ENCODE results near the gene INTS3. TPM values are rescaled to one million over a fixed set of nuclear protein-coding genes. Genes with fewer than 3 reads are reported as not detected.

The INTS3 gene, protein sequence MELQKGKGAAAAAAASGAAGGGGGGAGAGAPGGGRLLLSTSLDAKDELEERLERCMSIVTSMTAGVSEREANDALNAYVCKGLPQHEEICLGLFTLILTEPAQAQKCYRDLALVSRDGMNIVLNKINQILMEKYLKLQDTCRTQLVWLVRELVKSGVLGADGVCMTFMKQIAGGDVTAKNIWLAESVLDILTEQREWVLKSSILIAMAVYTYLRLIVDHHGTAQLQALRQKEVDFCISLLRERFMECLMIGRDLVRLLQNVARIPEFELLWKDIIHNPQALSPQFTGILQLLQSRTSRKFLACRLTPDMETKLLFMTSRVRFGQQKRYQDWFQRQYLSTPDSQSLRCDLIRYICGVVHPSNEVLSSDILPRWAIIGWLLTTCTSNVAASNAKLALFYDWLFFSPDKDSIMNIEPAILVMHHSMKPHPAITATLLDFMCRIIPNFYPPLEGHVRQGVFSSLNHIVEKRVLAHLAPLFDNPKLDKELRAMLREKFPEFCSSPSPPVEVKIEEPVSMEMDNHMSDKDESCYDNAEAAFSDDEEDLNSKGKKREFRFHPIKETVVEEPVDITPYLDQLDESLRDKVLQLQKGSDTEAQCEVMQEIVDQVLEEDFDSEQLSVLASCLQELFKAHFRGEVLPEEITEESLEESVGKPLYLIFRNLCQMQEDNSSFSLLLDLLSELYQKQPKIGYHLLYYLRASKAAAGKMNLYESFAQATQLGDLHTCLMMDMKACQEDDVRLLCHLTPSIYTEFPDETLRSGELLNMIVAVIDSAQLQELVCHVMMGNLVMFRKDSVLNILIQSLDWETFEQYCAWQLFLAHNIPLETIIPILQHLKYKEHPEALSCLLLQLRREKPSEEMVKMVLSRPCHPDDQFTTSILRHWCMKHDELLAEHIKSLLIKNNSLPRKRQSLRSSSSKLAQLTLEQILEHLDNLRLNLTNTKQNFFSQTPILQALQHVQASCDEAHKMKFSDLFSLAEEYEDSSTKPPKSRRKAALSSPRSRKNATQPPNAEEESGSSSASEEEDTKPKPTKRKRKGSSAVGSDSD
- 56.7 TPM for total RNA-seq (ENCODE audit: unreplicated experiment)
- long read RNA-seq, full-length matches to known transcripts, result 1 of 2 reads
- long read RNA-seq, partial matches to known transcripts, result 1 of 2 reads
- long read RNA-seq, other reads (novel, unspliced or antisense), result 0 of 2 reads

DNA sequence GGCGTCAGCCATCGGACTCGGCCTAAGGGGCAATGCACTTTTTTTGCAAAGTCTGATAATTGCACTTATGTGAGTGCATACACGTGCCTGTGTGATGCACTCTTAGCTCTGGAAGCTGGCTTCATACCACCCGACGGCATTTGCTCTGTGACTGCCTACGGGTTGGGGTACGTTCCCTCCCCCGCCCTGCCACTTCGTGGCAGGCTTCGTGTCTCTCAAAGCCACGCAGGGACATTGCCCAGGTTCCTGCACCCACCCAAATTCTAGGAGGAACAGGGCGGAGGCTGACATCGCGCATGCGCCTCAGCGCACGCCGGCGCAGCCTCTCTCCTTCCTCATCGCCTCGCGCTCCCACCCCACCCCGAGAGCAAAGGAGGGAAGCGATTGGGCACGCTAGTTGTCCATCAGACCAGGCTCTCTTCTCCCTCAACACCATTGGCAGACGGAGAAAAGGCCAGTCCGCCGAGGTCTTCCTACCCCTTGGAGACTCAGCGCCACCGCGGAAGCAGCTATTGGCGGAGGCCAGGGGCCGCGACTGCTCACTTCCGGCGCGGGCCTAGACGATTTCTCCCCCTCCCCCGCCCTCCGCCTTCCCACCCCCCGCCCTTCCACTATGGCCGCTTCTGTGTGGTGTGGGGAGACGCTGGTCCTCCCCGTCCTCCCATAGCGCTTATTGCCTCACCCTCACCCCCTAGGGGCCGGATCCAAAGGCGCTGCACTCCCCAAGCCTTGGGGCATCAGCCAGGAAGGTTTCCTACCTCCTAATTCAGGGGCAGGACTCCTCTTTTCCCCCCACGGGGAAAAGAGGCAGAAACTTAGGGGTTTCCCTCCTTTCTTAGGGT, at the start of gene INTS3:
Gene INTS3 (plus strand): TSS at position 588 of the 842 bp plus-strand sequence. CDS start 585 bp downstream, outside the sequence.
- peak within 1 kb of the TSS; percentile 96 for H3K4me3 Mint-ChIP-seq (ENCODE audit: unreplicated experiment)
- peaks cover 3% of the 10 kb centered on the region for H3K27me3 Mint-ChIP-seq (ENCODE audit: unreplicated experiment)
- peak; percentile 98 for DNase-seq
- peaks cover 6% of the 10 kb centered on the region for H3K9me3 Mint-ChIP-seq (ENCODE audit: unreplicated experiment)
- peaks cover 15% of the 10 kb centered on the region for H3K4me1 Mint-ChIP-seq (ENCODE audit: low read depth, unreplicated experiment)
- TF ChIP-seq, protein P1, sequence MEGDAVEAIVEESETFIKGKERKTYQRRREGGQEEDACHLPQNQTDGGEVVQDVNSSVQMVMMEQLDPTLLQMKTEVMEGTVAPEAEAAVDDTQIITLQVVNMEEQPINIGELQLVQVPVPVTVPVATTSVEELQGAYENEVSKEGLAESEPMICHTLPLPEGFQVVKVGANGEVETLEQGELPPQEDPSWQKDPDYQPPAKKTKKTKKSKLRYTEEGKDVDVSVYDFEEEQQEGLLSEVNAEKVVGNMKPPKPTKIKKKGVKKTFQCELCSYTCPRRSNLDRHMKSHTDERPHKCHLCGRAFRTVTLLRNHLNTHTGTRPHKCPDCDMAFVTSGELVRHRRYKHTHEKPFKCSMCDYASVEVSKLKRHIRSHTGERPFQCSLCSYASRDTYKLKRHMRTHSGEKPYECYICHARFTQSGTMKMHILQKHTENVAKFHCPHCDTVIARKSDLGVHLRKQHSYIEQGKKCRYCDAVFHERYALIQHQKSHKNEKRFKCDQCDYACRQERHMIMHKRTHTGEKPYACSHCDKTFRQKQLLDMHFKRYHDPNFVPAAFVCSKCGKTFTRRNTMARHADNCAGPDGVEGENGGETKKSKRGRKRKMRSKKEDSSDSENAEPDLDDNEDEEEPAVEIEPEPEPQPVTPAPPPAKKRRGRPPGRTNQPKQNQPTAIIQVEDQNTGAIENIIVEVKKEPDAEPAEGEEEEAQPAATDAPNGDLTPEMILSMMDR (IDR thresholded peaks at IDR 0.05; ENCODE audit: partially characterized antibody, unreplicated experiment), result no peak
- peak within 1 kb of the TSS; percentile 97 for H3K27ac Mint-ChIP-seq (ENCODE audit: unreplicated experiment)
- no peaks in the 10 kb centered on the region for H3K36me3 Mint-ChIP-seq (ENCODE audit: unreplicated experiment)

DNA sequence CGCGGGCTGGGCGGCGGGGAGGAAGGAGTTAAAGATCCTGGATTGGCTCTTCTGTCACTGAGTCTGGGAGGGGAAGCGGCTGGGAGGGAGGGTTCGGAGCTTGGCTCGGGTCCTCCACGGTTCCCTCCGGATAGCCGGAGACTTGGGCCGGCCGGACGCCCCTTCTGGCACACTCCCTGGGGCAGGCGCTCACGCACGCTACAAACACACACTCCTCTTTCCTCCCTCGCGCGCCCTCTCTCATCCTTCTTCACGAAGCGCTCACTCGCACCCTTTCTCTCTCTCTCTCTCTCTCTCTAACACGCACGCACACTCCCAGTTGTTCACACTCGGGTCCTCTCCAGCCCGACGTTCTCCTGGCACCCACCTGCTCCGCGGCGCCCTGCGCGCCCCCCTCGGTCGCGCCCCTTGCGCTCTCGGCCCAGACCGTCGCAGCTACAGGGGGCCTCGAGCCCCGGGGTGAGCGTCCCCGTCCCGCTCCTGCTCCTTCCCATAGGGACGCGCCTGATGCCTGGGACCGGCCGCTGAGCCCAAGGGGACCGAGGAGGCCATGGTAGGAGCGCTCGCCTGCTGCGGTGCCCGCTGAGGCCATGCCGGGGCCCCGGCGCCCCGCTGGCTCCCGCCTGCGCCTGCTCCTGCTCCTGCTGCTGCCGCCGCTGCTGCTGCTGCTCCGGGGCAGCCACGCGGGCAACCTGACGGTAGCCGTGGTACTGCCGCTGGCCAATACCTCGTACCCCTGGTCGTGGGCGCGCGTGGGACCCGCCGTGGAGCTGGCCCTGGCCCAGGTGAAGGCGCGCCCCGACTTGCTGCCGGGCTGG, 49.1 kb upstream of the INTS3 start, which contains the start of gene NPR1:
Gene NPR1 (plus strand): TSS at position 170 of the 818 bp plus-strand sequence. CDS start 421 bp downstream, at position 591.
- Mint-ChIP-seq H3K4me3 (ENCODE audit: unreplicated experiment) (peak within 1 kb of the TSS; percentile 86), H3K9me3 (ENCODE audit: unreplicated experiment) (peaks cover 3% of the 10 kb centered on the region), H3K4me1 (ENCODE audit: low read depth, unreplicated experiment) (peaks cover 9% of the 10 kb centered on the region), H3K36me3 (ENCODE audit: unreplicated experiment) (no peaks in the 10 kb centered on the region), H3K27ac (ENCODE audit: unreplicated experiment) (no peak within 1 kb of the TSS), H3K27me3 (ENCODE audit: unreplicated experiment) (peaks cover 26% of the 10 kb centered on the region)
- TF ChIP-seq, protein P1 (IDR thresholded peaks at IDR 0.05; ENCODE audit: partially characterized antibody, unreplicated experiment), result no peak
- peak; percentile 48 for DNase-seq

DNA sequence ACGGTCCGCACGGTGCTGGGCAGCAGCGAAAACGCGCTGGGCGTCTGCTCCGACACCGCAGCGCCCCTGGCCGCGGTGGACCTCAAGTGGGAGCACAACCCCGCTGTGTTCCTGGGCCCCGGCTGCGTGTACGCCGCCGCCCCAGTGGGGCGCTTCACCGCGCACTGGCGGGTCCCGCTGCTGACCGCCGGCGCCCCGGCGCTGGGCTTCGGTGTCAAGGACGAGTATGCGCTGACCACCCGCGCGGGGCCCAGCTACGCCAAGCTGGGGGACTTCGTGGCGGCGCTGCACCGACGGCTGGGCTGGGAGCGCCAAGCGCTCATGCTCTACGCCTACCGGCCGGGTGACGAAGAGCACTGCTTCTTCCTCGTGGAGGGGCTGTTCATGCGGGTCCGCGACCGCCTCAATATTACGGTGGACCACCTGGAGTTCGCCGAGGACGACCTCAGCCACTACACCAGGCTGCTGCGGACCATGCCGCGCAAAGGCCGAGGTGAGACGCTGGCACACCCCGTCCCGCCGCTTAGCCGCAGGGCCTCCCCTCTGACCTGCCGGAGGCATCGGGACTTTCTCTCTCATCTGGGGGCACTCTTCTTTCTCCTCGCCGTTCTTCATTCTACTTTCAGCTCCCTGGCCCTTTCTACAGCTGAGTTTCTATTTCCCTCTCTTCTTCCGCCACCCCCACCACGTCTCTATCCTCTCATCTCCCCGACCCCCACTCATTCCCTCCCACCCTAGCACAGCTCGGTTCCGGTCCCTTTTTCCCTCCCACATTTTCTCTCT, 48.3 kb upstream of the INTS3 start:
- DNase-seq, result peak; percentile 56
- H3K27me3 Mint-ChIP-seq (ENCODE audit: unreplicated experiment), result peaks cover 29% of the 10 kb centered on the region
- H3K9me3 Mint-ChIP-seq (ENCODE audit: unreplicated experiment), result peaks cover 3% of the 10 kb centered on the region
- peaks cover 9% of the 10 kb centered on the region for H3K4me1 Mint-ChIP-seq (ENCODE audit: low read depth, unreplicated experiment)
- peak overlapping the region; percentile 85 for H3K4me3 Mint-ChIP-seq (ENCODE audit: unreplicated experiment)
- H3K27ac Mint-ChIP-seq (ENCODE audit: unreplicated experiment), result peak overlapping the region; percentile 59
- H3K36me3 Mint-ChIP-seq (ENCODE audit: unreplicated experiment), result no peaks in the 10 kb centered on the region
- TF ChIP-seq, protein P1 (IDR thresholded peaks at IDR 0.05; ENCODE audit: partially characterized antibody, unreplicated experiment), result peak; percentile 37
